Gastrocnemius medialis (tissue), 4 donors: ENCODE data around the gene SCO2. TPM values are rescaled to one million over a fixed set of nuclear protein-coding genes. Genes with fewer than 3 reads are reported as not detected.

ENCODE experiments used
- ATAC-seq, 2 donors: fragments of 150-250 bp; one replicate each; pipeline ENCODE4 v1.9.1; 2016
- DNase-seq, 2 donors: peaks; one replicate each; pipeline ENCODE4 v3.0.0-alpha.2; 2019
- H3K27ac ChIP-seq, 4 donors: fragments of 200-600 bp; sonication (generic); 1 replicate in 1 of 4; 2 replicates in 3 of 4; pipeline ENCODE4 v1.5.1; 2016 to 2018; ENCODE audit warnings: mild to moderate bottlenecking in 2 of 4, moderate library complexity in 1 of 4
- H3K27me3 ChIP-seq, 3 donors: fragments of 200-600 bp; sonication (generic) in 2 of 3; 1 replicate in 1 of 3; 2 replicates in 2 of 3; pipeline versions ENCODE4 v1.5.1 to v1.6.0; 2016 to 2019; ENCODE audit warnings: mild to moderate bottlenecking in 1 of 3, moderate library complexity in 1 of 3
- H3K36me3 ChIP-seq, 2 donors: fragments of 200-600 bp; sonication (generic) in 1 of 2; one replicate each; pipeline ENCODE4 v1.5.1; 2017 to 2018
- H3K4me1 ChIP-seq, 2 donors: fragments of 200-600 bp; sonication (generic) in 1 of 2; one replicate each; pipeline ENCODE4 v1.5.1; 2016 to 2017; ENCODE audit warnings: mild to moderate bottlenecking in 2 of 2
- H3K4me3 ChIP-seq, 4 donors: fragments of 200-600 bp; sonication (generic) in 3 of 4; 1 replicate in 1 of 4; 2 replicates in 3 of 4; pipeline ENCODE4 v1.5.1; 2016 to 2019; ENCODE audit warnings: mild to moderate bottlenecking in 2 of 4
- H3K9me3 ChIP-seq, 3 donors: fragments of 200-600 bp; sonication (generic) in 2 of 3; 1 replicate in 1 of 3; 2 replicates in 2 of 3; pipeline ENCODE4 v1.5.1; 2016 to 2019
- POLR2A ChIP-seq, 2 donors: fragments of 450-650 bp; IDR thresholded peaks; one replicate each; pipeline ENCODE4 v1.6.1; 2017; ENCODE audit warnings: antibody characterized with exemption in 2 of 2, mild to moderate bottlenecking in 2 of 2, moderate library complexity in 2 of 2
- in situ Hi-C, 4 donors: fragments of 200-750 bp; cut with MboI; loops; one replicate each; pipeline versions ENCODE4 v1.15.0 to v1.8.0; 2017; ENCODE audit warnings: low sequenced_read_pairs in 4 of 4
- intact Hi-C: fragments of 100-400 bp; cut with DNase I; formaldehyde crosslinking; loops from one replicate; pipeline ENCODE4 v1.15.1; 2023; ENCODE audit warnings: low total_unique reads
- total RNA-seq, 4 donors: library from RNA; depleted of rRNA; stranded (reverse); fragments of >200 nt; gene quantifications; one replicate each; pipeline versions ENCODE4 v1.1.0 to v1.2.3, GENCODE V29; 2016
- TF ChIP-seq, protein P1 (sequence below), 5 experiments: fragments of 450-650 bp in 3 of 5; fragments of 200-600 bp in 2 of 5; sonication (generic) in 2 of 5; IDR thresholded peaks in 4 of 5; conservative IDR thresholded peaks in 1 of 5; 1 replicate in 4 of 5; 2 replicates in 1 of 5; pipeline ENCODE4 v1.5.1; 2016 to 2019; ENCODE audit warnings: antibody characterized with exemption in 5 of 5, mild to moderate bottlenecking in 3 of 5, moderate library complexity in 3 of 5

SCO2 gene
- total RNA-seq, 4 donors from 2014 or later = 1.0 to 2.3 TPM; not detected in 2

GRCh38 chr22:50524676-50525103 lies 708 bp downstream of the SCO2 start:
- in situ Hi-C loops = no loop called here
- no peak for DNase-seq

GRCh38 chr22:50523806-50524675 lies 1.4 kb downstream of the SCO2 start:
- intact Hi-C loops = no loop called here
- Histone ChIP-seq H3K36me3 (peaks cover 0 to 36% of the 10 kb centered on the region in 2 donors), H3K27me3 (peaks cover 0 to 7% (median 3%) of the 10 kb centered on the region in 3 donors), H3K4me3 (peak overlapping the region; percentile 68 to 91 (median 83)), H3K9me3 (no peaks in the 10 kb centered on the region), H3K4me1 (peaks cover 13 to 18% of the 10 kb centered on the region in 2 donors), H3K27ac (no peak overlapping the region)
- ATAC-seq (no peak), DNase-seq (no peak)
- TF ChIP-seq POLR2A (IDR thresholded peaks at IDR 0.05) = no peak
- TF ChIP-seq, protein P1, sequence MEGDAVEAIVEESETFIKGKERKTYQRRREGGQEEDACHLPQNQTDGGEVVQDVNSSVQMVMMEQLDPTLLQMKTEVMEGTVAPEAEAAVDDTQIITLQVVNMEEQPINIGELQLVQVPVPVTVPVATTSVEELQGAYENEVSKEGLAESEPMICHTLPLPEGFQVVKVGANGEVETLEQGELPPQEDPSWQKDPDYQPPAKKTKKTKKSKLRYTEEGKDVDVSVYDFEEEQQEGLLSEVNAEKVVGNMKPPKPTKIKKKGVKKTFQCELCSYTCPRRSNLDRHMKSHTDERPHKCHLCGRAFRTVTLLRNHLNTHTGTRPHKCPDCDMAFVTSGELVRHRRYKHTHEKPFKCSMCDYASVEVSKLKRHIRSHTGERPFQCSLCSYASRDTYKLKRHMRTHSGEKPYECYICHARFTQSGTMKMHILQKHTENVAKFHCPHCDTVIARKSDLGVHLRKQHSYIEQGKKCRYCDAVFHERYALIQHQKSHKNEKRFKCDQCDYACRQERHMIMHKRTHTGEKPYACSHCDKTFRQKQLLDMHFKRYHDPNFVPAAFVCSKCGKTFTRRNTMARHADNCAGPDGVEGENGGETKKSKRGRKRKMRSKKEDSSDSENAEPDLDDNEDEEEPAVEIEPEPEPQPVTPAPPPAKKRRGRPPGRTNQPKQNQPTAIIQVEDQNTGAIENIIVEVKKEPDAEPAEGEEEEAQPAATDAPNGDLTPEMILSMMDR (IDR thresholded peaks at IDR 0.05 in 4 of 5, conservative IDR thresholded peaks at IDR 0.05 in 1 of 5) = no peak
- in situ Hi-C loops = no loop called here

More at GRCh38 chr22:50524676-50525103, 708 bp downstream of the SCO2 start:
- H3K27me3 ChIP-seq = peaks cover 5 to 14% (median 10%) of the 10 kb centered on the region in 3 donors
- H3K4me3 ChIP-seq = peak overlapping the region; percentile 68 to 91 (median 83)
- intact Hi-C loops = loop anchor here (1.0 to 5.0 kb wide), 2 partner anchors 16 to 103 kb away; partner anchors contain the start of genes ARSA and NCAPH2
- peaks cover 13 to 18% of the 10 kb centered on the region in 2 donors for H3K4me1 ChIP-seq
- no peak for TF ChIP-seq POLR2A (IDR thresholded peaks at IDR 0.05)
- TF ChIP-seq, protein P1 (IDR thresholded peaks at IDR 0.05 in 4 of 5, conservative IDR thresholded peaks at IDR 0.05 in 1 of 5) = no peak
- no peaks in the 10 kb centered on the region for H3K9me3 ChIP-seq
- peak overlapping the region; percentile 84 to 92 (median 88) for H3K27ac ChIP-seq
- ATAC-seq = no peak
- peaks cover 0 to 29% of the 10 kb centered on the region in 2 donors for H3K36me3 ChIP-seq

DNA sequence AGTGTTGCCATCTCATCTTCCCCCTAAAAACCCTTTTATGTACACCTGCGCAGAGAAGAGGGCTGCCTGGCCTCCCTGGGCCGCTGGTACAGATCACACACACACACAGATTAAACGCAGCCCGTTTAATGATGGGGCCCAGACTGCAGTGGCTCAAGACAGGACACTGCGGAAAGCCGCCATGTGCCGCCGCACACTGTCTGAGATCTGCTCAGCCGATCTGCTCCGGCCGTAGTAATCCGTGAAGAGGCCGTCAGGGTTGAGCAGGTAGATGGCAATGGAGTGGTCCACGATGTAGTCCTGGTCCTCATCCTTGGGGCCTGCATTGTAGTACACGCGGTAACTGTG lies 2.0 kb downstream of the SCO2 start:
- no peaks in the 10 kb centered on the region for H3K9me3 ChIP-seq
- peaks cover 13 to 18% of the 10 kb centered on the region in 2 donors for H3K4me1 ChIP-seq
- no peak overlapping the region for H3K27ac ChIP-seq
- H3K27me3 ChIP-seq = peaks cover 0 to under 1% (median 0%) of the 10 kb centered on the region in 3 donors
- no peak overlapping the region for H3K4me3 ChIP-seq
- peaks cover 0 to 42% of the 10 kb centered on the region in 2 donors for H3K36me3 ChIP-seq
- DNase-seq (no peak), ATAC-seq (no peak)
- intact Hi-C loops = no loop called here
- in situ Hi-C loops = no loop called here
- TF ChIP-seq, protein P1 (IDR thresholded peaks at IDR 0.05 in 4 of 5, conservative IDR thresholded peaks at IDR 0.05 in 1 of 5) = no peak
- no peak for TF ChIP-seq POLR2A (IDR thresholded peaks at IDR 0.05)

- H3K9me3 ChIP-seq = no peaks in the 10 kb centered on the region
- H3K27ac ChIP-seq = no peak overlapping the region
- intact Hi-C loops (no loop called here), in situ Hi-C loops (no loop called here)
- H3K36me3 ChIP-seq = peaks cover 0 to 46% of the 10 kb centered on the region in 2 donors
- peaks cover 13 to 18% of the 10 kb centered on the region in 2 donors for H3K4me1 ChIP-seq
- ATAC-seq (no peak), DNase-seq (no peak)
- H3K4me3 ChIP-seq = no peak overlapping the region
- no peaks in the 10 kb centered on the region for H3K27me3 ChIP-seq
- TF ChIP-seq POLR2A (IDR thresholded peaks at IDR 0.05) = no peak
- TF ChIP-seq, protein P1 (IDR thresholded peaks at IDR 0.05 in 4 of 5, conservative IDR thresholded peaks at IDR 0.05 in 1 of 5) = no peak
Observed at GRCh38 chr22:50522806-50523438, 2.5 kb downstream of the SCO2 start.
